Ovary (tissue), 3 donors: ENCODE results near the gene FGF10.

Source experiments
- EP300 ChIP-seq: sonication (generic); formaldehyde crosslinking; IDR thresholded peaks from one replicate; pipeline ENCODE4 v1.6.1; 2017; ENCODE audit warnings: antibody characterized with exemption
- POLR2A ChIP-seq: fragments of 450-650 bp; IDR thresholded peaks from one replicate; pipeline ENCODE4 v1.6.1; 2017; ENCODE audit warnings: antibody characterized with exemption, mild to moderate bottlenecking, moderate library complexity
- TF ChIP-seq, protein P1 (sequence below), 3 donors: fragments of 450-650 bp in 2 of 3; fragments of 200-600 bp in 1 of 3; IDR thresholded peaks; one replicate each; pipeline versions ENCODE4 v1.5.1 to v1.8.0; 2016 to 2022; ENCODE audit warnings: antibody characterized with exemption in 3 of 3, mild to moderate bottlenecking in 1 of 3
- donor health status: DM: no; HTN: no; CAD: no.

DNA sequence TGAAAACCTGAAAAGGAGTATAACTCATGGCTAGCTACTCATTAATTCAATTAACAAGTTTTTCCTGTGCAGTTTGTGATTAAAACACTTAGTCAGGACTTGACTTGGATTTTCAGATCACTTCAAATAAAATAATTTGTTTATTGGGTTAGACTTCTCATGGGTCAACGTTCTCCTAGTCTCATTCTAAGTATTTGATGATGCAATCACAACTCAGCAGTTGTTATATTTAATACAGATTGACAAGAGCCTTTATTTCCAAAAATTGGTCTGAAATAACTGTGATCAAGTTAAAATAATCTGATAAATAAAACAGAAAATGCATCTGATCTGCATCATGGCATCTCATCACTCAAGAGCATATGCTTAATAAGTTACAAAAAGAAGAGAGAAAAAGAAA, 113.9 kb downstream of the FGF10 start:
- TF ChIP-seq, protein P1, sequence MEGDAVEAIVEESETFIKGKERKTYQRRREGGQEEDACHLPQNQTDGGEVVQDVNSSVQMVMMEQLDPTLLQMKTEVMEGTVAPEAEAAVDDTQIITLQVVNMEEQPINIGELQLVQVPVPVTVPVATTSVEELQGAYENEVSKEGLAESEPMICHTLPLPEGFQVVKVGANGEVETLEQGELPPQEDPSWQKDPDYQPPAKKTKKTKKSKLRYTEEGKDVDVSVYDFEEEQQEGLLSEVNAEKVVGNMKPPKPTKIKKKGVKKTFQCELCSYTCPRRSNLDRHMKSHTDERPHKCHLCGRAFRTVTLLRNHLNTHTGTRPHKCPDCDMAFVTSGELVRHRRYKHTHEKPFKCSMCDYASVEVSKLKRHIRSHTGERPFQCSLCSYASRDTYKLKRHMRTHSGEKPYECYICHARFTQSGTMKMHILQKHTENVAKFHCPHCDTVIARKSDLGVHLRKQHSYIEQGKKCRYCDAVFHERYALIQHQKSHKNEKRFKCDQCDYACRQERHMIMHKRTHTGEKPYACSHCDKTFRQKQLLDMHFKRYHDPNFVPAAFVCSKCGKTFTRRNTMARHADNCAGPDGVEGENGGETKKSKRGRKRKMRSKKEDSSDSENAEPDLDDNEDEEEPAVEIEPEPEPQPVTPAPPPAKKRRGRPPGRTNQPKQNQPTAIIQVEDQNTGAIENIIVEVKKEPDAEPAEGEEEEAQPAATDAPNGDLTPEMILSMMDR (IDR thresholded peaks at IDR 0.05): no peak
- TF ChIP-seq EP300 (no peak), POLR2A (no peak)
